Measurements from ENCODE around the gene HAAO. TPM values are rescaled to one million over a fixed set of nuclear protein-coding genes. Genes with fewer than 3 reads are reported as not detected.
A peak's percentile ranks its signal among the peaks of the same experiment; 100 is the strongest.

HAAO gene
- total and polyA plus RNA-seq, 2 of the 13 experiments (the other 11 are each of a cell fraction or from before 2014, with no cell fraction given): 36.1 to 42.7 TPM

GRCh38 chr2:42799881-42800280 is 7.5 kb upstream of the HAAO start (continued):
- no peak for TF ChIP-seq ZNF549 (CRISPR knock-in tag; IDR thresholded peaks at IDR 0.05)
- TF ChIP-seq REST (IDR thresholded peaks at IDR 0.05; ENCODE audit: borderline replicate concordance in 1 of 2, low read depth in 1 of 2, low read length in 2 of 2): no peak
- TF ChIP-seq ZBTB25 (CRISPR knock-in tag; IDR thresholded peaks at IDR 0.05): 0 out of 2 replicates have a peak, but pooled peaks have one; percentile 16
- TF ChIP-seq MAFF (IDR thresholded peaks at IDR 0.05; ENCODE audit: low read depth, low read length): 0 out of 2 replicates have a peak, but pooled peaks have one; percentile 15
- TF ChIP-seq ZFAT (CRISPR knock-in tag; conservative IDR thresholded peaks at IDR 0.05): no peak
- TF ChIP-seq NONO (IDR thresholded peaks at IDR 0.05): no peak
- 0 out of 2 replicates have a peak, but pooled peaks have one; percentile 1 for TF ChIP-seq NONO (CRISPR knock-in tag; conservative IDR thresholded peaks at IDR 0.05)
- TF ChIP-seq YY1 (IDR thresholded peaks at IDR 0.05; ENCODE audit: insufficient read depth, insufficient replicate concordance, low read depth, low read length): peak; percentile 18
- TF ChIP-seq GATAD1 (CRISPR knock-in tag; IDR thresholded peaks at IDR 0.05): no peak
- TF ChIP-seq RBFOX2 (IDR thresholded peaks at IDR 0.05; ENCODE audit: low read depth, low read length): 0 out of 2 replicates have a peak, but pooled peaks have one; percentile 12
- TF ChIP-seq ZBTB34 (CRISPR knock-in tag; IDR thresholded peaks at IDR 0.05): no peak
- no peak for TF ChIP-seq BCLAF1 (IDR thresholded peaks at IDR 0.05)
- TF ChIP-seq CBX1 (IDR thresholded peaks at IDR 0.05; ENCODE audit: low read depth): no peak
- TF ChIP-seq ZBTB8A (CRISPR knock-in tag; IDR thresholded peaks at IDR 0.05; ENCODE audit: borderline replicate concordance, low read depth): no peak
- TF ChIP-seq BRF2 (CRISPR knock-in tag; IDR thresholded peaks at IDR 0.05): 0 out of 2 replicates have a peak, but pooled peaks have one; percentile 28
- peak; percentile 20; the same call in 1 of the 2 replicates for TF ChIP-seq POLR2AphosphoS5 (IDR thresholded peaks at IDR 0.05; ENCODE audit: low read depth, low read length)
- no peak; the same call in 1 of the 2 replicates for TF ChIP-seq THAP11 (CRISPR knock-in tag; IDR thresholded peaks at IDR 0.05)
- TF ChIP-seq ZNF614 (CRISPR knock-in tag; IDR thresholded peaks at IDR 0.05; ENCODE audit: borderline replicate concordance): 0 out of 2 replicates have a peak, but pooled peaks have one; percentile 16
